Measurements from ENCODE around the gene CDAN1.

The CDAN1 gene

DNA sequence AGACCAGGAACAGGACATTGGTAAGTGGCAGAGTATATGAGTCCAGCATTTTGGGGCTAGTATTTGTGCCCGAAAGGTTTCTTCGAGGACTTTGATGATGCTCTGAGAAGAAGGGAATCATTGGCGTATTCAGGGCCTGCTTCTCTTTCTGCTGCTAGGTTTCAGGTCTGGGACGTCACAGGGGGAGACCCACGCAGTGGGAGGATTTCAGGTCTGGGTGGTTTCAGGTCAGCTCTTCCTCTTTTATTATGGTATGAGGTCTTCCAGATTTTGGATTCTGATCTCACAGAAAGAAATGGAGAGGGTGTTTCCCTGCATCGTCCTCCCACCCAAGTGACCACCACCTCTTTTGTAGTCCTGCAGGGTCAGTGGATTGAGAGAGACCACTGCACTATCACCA, 62.5 kb downstream of the CDAN1 start:
- FAIRE-seq (no peak), DNase-seq (ENCODE audit: extremely low spot score, insufficient read length, low read depth) (no peak)

All from GM18507 (cell line).